Endometrium (tissue), 2 donors: Measurements from ENCODE around the gene NKAIN2.
"Not testable (repeated sequence)": the region's sequence is repeated elsewhere in the genome, so short reads cannot be mapped to it uniquely, and the experiment has no call there.

Experiments used
- FAIRE-seq: peaks from 2 replicates; lab custom pipeline; 2012; peaks lifted over from hg19 to GRCh38; lab: Jason Lieb, UNC
- donor health status: control.
- donor health status: control.

NKAIN2 gene

GRCh38 chr6:123967905-123968304, 164.2 kb downstream of the NKAIN2 start:
- no peak for FAIRE-seq

- no peak for FAIRE-seq
Observed at GRCh38 chr6:123972600-123973294, 169.1 kb downstream of the NKAIN2 start.

DNA sequence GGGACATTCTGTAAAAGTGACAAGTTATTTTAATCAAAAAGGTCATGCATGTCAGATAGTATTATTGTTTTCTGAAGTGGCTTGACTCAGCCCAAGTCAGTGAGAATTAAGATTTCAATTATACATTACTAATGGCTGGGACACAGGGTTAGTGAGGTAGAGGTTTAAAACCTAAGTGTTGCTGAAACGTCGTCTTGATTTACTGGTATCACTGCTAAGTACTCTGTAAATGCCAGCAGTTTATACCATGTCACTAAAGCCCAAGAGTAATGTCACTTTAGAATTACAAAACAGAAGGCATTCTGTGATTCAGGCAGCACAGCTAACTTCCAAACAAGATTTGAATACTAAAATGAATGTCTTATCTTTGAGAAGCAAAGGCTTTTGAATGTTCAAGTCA, 176.6 kb downstream of the NKAIN2 start:
- FAIRE-seq, result no peak

DNA sequence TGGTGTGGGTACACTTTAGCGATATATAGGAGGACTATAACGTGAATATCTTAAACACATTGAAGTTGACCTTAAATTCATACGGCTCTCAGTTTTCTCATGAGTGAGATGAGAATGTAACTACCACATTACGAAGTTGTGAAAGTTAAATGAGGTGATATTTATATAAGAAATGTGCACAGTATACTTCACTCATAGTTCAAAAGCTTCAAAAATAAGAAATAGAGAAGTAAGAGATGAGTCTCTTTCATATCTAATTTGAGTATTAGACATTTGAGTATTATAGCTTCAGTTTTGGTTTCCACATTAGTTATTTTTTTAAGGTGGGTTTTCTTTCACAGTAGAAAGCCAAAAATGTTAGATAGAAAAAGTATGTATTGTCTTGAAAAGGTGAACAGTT, 183.3 kb downstream of the NKAIN2 start:
- no peak for FAIRE-seq

DNA sequence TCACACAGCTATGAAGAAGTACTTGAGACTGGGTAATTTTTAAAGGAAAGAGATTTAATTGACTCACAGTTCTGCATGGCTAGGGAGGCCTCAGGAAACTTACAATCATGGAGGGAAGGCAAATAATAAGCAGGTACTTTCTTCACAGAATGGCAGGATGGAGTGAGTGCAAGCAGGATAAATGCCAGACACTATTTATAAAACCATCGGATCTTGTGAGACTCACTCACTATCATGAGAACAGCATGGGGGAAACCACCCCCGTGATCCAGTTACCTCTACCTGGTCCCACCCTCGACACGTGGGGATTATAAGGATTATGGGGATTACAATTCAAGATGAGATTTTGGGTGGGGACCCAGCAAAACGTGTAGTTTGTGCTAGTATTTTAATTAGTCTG, 186.3 kb downstream of the NKAIN2 start:
- FAIRE-seq, result not testable (repeated sequence)

DNA sequence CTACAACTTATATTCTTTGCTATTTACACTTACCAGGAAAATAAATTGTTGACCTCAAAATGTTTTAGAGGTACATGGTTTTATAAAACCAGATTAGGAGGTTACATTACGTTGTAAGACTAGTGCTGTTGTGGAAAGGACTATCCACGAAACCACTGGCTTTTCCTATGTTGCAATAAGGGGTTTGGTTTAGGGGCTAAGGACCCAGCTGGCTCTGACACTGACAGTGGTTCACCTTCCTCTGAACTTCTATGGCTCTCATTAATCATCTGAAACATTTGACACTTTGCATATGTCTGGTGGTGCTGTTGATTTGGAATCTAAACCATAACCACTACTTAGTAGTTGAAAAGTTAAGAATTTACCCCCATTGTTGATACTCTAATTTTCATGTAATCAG, 186.7 kb downstream of the NKAIN2 start:
- FAIRE-seq, result no peak

DNA sequence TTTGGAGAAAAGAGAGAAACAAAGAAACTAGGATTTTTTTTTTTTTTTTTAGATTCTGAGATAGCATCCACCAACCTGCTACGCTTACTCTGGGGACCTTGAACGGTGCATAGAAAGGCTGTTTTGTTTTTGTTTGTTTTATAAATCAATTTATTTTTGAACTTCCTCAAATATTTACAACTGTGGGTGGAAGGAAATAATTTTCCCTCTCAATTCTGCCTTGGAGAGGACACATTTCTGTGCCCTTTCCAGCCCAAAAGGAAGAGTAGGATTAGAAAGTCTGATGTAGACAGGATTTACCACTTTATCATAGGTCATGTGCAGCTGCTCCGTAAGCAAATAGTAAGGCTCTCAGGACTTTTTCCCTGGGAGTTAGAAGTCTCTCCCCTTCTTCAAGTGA, 190.5 kb downstream of the NKAIN2 start:
- no peak for FAIRE-seq

DNA sequence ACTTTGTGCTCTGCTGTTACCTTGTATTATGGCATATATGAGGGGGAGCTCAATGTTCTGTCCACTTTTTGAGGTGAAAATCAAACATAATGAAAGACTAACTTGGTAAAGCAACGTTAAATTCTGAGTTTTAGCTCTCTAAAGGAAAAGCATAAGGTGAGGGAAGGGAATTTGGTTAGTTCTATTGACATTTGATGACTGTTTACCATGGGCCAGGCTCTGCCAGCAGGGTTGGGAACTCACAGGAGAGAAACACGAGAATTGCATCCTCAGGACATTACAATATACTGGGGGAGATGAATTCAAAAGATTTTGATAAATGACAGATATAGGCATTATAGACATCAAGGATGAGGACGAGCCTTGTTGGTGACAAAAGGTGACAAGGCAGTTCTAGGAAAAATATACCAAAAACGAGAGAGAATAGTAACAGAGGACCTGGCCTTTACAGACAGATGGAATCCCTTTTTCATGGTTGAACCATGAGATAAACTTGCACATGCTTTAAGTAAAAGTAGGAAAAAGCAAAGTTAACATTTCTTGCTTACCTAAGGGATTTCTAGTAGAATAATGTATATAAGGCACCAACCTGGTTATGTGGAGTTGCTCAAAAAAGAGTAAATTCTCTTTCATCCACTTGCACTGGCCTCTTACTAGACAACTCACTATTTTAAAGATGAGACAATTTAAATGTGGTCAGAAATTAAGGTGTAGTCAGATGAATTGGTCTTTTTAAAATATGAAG, 191.4 kb downstream of the NKAIN2 start:
- FAIRE-seq, result no peak

- FAIRE-seq, result no peak
Observed at GRCh38 chr6:123997223-123997622, 193.6 kb downstream of the NKAIN2 start.

- no peak for FAIRE-seq
Observed at GRCh38 chr6:124002377-124003081, 198.9 kb downstream of the NKAIN2 start.

DNA sequence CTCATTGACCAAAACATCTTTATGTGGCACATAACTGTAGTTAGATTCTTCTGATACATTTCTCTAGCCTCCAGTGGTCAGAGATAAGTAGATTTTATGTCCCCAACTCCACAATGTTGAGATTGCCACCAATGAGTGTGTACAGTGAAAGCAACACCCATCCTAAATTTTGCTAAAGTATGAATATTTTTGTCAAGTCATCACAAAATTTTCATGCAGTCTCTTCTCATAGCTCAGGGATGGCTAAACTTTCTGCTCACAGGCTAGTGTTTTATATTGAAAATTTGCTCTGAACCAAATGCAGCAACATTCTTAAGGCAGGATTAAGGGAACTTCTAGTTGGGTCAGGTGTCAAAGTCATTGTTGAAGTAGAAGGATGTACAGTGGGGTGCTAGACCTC, 203.6 kb downstream of the NKAIN2 start:
- FAIRE-seq, result no peak

DNA sequence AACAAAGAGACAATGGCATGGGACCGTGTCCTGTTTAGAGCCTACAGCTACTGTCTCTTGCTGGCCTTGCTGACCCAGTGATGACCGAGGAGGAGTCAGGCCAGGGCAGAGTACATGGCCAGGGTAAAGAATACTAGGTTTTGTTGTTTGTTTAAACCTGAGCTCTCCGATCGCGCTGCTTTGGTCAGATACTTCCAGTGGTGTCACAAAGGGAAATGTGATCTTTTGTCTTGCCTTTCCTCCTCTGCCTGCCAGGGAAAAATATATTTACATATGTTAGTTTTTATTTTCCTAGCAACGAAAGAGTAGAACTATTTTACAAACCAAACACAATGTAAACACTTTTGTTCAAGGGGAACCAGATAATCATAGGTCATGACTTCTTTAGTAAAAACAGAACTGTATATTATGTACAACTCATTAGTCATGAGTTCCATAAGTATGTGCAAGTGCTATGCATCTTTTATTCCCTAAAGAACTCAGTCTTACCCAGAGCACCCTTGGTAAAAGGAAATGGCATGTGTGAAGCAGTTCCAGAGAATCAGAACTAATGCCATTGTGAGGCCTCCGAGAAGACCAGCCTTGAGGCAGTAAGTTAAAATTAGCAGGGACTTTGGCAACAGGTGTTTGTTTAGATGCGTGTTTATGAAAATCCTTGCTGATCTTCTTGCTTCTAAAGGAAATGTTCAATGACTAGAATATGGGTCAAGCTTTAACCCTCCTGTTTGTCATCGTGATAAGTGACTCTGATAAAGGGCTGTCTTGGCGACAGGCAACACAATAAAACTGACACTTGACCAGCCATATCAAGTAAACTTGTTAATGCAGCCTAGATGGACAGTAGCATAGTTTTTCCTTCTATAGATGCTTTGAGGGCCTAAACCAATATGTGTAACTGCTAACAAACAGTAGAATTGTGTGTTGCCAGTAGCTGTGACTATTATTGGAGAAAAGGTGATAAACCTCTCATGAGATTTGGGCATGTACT, 204.6 kb downstream of the NKAIN2 start:
- no peak for FAIRE-seq

- FAIRE-seq, result no peak
Observed at GRCh38 chr6:124008988-124009765, 205.5 kb downstream of the NKAIN2 start.

DNA sequence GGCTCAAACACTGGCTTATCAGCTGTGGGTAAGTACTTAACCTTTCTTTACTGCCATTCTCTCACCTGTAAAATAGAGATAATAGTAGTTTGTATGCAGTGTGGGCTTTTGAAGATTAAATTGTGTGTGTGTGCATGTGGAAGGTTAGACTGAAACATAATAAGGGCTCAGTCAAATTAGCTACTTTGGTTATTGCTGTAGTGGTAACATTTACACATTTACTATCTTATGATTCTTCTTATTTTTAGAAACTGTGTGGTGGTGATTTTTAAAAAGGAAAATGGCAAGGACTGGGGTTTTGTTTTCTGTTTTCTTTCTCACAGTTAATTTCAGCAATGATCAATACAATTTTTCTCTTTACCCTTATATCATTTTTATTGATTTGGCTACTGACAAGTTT, 206.9 kb downstream of the NKAIN2 start:
- no peak for FAIRE-seq

DNA sequence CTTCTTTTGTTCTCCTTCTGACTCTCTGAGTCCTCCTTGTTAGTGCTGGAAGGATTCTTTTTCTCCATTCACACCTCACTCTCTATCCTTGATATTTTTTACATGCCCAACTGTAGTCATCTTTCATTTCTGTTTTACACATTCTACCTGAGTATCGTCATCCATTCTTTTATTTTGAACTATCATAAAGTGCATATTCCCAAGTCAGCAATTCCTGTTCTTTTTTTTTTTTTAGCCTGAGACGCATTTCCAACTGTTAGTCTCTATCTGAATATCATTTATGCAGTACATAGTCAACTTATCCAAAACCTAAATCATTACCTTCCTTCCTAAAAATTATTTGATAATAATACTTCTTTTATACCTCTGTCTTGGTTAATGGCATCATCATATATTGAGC, 207.5 kb downstream of the NKAIN2 start:
- no peak for FAIRE-seq

DNA sequence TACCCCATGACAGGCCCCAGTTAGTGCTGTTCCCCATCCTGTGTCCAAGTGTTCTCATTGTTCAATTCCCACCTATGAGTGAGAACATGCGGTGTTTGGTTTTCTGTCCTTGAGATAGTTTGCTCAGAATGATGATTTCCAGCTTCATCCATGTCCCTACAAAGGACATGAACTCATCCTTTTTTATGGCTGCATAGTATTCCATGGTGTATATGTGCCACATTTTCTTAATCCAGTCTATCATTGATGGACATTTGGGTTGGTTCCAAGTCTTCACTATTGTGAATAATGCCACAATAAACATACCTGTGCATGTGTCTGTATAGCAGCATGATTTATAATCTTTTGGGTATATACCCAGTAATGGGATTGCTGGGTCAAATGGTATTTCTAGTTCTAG, 218.4 kb downstream of the NKAIN2 start:
- not testable (repeated sequence) for FAIRE-seq

- no peak for FAIRE-seq
Observed at GRCh38 chr6:124022641-124023040, 219.0 kb downstream of the NKAIN2 start.

GRCh38 chr6:124026694-124027093, 223.0 kb downstream of the NKAIN2 start:
- FAIRE-seq, result no peak

GRCh38 chr6:124027392-124027791, 223.7 kb downstream of the NKAIN2 start:
- no peak for FAIRE-seq

DNA sequence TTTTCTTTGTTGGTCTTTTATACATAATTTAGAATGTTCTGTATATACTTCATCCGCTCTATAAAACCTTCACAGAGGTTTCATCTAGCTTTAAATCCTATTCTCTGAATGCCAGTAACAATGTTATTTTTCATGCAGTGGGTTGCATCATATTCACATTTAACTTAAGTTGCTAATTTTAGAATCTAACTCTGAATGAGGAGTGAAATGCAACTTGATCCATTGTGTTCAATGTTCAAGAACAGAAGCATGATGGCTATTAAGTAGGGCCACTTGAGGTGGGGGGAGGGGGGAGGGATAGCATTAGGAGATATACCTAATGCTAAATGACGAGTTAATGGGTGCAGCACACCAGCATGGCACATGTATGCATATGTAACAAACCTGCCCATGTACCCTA, 224.5 kb downstream of the NKAIN2 start:
- FAIRE-seq, result no peak

DNA sequence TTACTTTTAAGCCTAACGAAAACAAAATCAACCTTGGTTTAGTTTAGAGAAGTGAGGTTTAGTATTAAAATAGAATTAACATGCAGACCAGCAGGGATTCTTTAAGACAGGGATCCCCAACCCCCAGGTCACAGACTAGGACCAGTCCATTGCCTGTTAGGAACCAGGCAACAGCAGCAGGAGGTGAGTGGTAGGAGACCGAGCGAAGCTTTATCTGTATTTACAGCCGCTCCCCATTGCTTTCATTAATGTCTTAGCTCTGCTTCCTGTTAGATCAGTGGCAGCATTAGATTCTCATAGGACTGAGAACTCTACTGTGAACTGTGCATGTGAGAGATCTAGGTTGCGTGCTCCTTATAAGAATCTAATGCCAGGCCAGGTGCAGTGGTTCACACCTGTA, 225.9 kb downstream of the NKAIN2 start:
- no peak for FAIRE-seq
